Activated CD8-positive, alpha-beta memory T cell treated with anti-CD3 and anti-CD28 coated beads, Interleukin-2, amount 50 U/mL, for 24 hours (primary cell): ENCODE data around the gene NCR2.

Experiments used
- DNase-seq: peaks from one replicate; pipeline ENCODE4 v3.0.0-alpha.2; 2020; ENCODE audit errors: extremely low read depth

NCR2 gene

GRCh38 chr6:41331401-41332150 lies 3.8 kb upstream of the NCR2 start:
- DNase-seq = no peak

- no peak for DNase-seq
Measured at GRCh38 chr6:41332241-41332640, 3.2 kb upstream of the NCR2 start.

DNA sequence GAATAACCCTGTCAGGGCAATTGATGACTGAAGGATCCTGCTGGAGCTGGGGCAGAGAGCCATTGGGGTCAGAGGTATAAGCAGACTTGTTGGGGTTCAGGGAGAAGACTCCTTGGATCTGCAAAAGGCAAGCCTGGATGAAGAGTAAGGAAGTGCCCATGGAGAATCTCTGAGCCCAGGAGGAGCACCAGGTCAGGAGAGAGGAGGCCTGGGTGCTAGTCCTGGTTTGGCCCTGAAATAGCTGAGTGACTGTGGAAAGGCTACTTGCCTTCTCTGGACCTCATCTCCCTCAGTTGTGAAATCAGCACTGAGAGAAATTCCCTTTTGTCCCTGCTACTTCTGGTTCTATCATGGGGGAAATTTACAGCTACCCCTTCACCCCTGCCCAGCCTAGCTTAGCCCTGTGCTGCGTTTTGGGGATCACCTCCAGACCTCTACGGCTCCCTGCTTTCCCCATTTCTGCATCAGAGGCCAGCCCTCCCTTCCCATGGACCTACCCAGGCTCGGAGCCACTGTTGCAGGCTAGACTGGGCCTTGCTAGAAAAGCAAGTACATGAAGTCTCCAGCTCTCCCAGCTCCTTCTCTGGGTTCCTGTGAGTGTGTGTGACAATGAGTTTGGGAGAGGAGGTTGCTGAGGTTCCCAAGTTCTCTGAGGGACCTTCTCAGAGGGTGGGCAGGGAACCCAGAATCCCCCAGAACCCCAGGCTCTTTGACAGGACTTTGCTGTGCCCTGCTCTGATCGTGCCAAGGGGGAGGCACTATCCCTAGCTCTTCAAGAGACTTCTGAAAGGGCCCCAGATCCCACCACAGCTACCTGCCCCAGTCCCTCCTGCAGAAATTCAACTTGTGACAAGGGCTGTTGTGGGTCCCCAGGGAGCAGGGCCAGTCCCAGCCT lies 2.3 kb upstream of the NCR2 start:
- no peak for DNase-seq

DNA sequence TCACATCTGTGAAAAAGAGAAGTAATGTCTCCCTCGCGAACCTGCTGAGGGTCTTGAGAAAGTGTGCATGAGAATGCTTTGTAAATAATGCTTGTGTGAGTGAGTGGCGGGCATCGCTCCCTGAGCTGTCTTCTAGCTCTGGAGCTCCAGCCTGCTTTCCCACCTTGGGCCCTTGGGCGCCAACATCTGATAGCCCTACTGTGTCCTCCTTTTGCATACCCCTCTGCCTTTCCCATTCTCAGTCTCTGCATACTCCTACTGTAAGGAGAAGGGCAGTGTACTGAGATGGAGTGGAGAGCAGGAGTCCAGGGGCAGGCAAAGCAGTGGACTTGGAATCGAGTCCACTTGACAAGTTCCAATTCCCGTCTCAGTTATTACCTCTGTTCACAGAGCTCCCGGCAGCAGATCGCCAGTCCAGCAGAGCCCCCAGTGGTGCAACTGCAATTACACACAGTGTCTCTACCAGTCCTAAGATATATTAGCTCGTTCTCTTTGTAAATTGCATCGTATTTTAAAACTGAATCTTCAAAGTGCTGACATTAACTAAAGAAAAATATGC lies 847 bp upstream of the NCR2 start:
- no peak for DNase-seq

DNA sequence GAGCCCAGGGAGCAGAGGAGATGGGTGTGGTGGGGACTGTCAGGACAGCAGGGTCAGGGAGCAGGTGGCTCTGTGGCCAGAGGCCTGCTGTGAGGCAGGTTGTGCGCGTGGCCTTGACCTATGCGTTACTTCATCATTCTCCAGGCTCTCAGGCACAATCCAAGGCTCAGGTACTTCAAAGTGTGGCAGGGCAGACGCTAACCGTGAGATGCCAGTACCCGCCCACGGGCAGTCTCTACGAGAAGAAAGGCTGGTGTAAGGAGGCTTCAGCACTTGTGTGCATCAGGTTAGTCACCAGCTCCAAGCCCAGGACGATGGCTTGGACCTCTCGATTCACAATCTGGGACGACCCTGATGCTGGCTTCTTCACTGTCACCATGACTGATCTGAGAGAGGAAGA lies 535 bp downstream of the NCR2 start:
- no peak for DNase-seq

DNA sequence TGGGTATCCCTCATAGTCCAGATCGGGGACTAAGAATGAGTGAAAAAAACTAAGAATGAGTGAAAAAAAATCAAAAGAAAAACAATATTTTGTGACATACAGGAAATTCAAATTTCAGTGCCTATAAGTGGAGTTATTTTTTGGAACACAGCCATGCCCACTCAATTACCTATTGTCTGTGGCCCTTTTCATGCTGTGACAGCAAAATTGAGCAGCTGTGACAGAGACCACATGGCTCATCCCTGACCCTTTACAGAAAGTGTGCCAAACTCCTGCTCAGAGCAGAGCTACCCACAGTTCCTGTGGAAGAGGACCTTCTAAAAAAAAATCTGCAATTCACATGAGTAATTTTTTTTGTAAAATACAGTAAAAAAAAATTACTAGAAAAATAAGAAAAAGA lies 1.4 kb downstream of the NCR2 start:
- no peak for DNase-seq

- DNase-seq = no peak
Measured at GRCh38 chr6:41337709-41338108, 2.3 kb downstream of the NCR2 start.

DNA sequence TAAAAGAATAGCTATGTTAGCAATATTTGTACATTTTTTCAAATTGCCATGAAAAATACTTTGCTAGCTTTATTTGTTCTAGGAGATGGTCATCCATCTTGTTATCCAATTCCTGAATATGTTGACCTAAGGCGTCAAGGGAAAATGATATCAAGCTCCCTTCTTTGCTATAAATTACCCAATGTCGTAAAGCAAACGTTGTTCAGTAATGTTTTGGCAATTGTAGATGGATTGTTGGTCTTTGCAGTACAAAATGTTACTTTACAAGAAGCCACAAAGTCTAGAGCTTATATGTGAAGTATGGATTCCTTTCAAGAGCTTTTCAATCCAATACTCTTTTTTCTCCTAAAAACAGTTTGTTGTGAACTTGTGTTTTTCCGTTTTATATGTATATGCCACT lies 3.3 kb downstream of the NCR2 start:
- DNase-seq = no peak

GRCh38 chr6:41341580-41341979 lies 6.2 kb downstream of the NCR2 start:
- DNase-seq = no peak

DNA sequence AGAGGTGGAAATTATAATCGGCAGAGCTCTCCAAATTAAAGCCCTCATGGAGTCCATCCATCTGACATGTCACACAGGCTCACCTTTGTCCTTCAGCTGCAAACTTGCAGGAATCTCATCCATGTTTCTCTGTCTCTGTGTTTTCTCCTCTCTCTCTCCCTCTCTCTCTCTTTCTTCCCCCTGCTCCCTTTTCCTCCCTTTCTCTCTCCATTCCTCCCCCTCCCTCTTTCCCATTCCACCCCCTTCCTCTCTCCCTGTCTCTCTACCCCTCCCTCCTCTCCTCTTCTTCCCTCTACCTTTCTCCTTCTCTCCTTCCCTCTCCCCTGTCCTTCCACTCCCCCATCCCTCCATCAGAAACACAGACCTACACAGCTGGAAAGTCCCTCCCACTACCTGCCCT lies 6.8 kb downstream of the NCR2 start:
- DNase-seq = no peak

GRCh38 chr6:41343641-41344187 lies 8.3 kb downstream of the NCR2 start:
- DNase-seq = no peak

DNA sequence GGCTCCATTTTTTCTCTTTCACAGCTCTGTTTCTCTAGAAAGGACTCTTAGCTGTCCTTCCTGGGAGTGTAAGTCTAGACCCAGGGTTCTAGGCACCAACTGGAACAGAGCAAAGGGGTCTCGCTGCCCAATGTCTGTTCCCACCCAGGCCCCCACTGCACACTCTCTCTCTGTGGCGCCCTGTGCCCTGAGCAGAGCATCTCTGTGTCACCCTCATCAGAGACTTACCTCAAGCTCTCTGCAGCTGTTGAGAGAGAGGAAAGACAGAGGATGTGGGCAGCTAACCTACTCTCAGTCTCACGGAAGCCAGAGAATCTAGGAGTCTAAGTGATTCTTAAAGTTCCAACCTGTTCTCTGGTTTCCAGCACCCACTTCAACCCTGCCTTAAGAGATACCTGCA lies 9.5 kb downstream of the NCR2 start:
- no peak for DNase-seq

DNA sequence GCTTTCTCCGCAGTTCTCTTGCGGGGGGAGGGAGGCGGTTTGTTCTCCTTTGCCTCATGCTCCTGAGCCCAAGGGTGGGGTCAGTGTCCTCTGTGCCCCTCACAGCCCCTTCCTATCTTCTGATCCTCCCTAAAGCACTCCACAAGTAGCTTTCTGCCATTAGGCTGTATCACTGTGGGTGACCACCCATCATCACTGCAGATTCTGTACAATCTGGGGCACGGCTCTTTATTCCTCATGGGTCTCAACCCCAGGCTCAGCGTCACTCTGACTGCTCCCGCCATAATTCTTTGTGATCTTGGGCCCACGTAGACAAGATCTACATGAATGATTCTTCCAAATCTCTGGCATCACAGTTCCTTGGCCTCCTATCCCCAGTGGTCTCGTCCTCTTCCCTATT lies 10.5 kb downstream of the NCR2 start:
- DNase-seq = no peak

GRCh38 chr6:41346441-41346840 lies 11.0 kb downstream of the NCR2 start:
- DNase-seq = no peak

- no peak for DNase-seq
Measured at GRCh38 chr6:41347378-41348050, 12.1 kb downstream of the NCR2 start.

DNA sequence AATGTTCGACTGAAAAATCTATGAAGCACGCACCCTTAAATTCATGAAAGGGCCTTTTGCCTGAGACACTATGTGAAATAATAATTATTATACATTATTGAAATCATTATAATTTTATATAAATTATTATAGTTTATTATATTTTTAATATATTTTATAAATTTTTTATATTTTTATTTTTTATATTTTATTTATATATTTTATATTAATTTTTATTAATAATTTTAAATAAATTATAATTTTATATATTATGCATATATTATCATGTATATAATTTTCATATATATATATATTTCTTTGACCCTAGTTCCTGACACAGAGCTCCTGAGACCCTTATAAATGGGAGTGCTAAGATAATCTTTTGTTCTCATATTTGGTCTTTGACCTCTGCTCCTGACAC lies 13.5 kb downstream of the NCR2 start:
- DNase-seq = no peak

GRCh38 chr6:41352396-41352795 lies 17.0 kb downstream of the NCR2 start:
- no peak for DNase-seq

GRCh38 chr6:41352907-41353306 lies 17.5 kb downstream of the NCR2 start:
- no peak for DNase-seq

- no peak for DNase-seq
Measured at GRCh38 chr6:41353333-41353732, 17.9 kb downstream of the NCR2 start.

DNA sequence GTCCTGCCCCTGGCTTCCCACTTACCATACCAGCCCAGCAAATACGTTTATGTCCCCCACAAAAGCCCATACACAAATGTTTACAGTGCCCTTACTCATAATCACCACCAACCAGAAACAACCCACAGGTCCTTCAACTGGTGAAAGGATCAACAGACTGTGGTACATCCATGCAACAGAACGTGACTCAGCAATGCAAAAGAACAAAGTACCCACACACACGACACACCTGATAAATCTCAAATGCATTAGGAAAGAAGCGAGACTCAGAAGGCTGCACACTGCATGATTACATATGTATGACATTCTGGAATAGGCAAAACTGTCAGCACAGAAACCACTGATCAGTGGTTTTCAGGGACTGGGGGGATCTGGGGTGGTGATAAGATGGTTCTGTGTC lies 20.5 kb downstream of the NCR2 start:
- DNase-seq = no peak

DNA sequence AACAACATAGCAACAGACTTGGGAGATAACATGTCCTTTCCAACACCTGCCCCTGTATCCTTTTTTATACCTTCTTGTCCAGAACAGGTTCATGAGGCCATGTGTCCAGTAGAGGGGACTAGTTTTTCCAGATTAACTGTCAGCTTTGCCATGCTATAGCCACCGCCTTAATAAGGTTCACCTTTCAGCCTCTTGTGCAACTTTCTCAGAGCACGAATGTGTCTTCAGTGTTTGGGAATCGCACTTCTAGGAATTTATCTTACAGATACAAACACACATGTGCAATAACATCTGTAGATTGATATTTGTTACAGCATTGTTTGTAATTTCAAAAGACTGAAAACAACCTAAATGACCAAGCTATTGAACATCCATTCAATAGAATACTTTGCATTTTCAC lies 21.4 kb downstream of the NCR2 start:
- no peak for DNase-seq

DNA sequence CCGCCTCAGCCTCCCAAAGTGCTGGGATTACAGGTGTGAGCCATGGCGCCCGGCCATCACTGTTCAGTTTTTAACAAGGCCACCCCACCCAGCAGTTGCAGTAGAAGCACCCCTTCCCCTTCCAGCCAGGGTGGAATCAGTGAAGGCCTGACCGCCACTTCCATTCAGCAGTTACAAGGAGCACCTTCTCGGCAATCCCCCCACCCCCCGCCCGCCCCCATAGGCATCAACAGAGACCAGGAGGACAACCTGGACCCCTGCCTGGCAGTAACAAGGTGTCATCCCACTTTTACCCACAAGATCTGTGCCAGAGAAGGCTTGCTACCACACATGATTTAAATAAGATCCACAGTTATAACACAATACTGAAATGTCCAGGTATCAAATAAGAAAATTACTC lies 23.1 kb downstream of the NCR2 start:
- no peak for DNase-seq
